Measurements from ENCODE around the gene TIMM44. TPM values are rescaled to one million over a fixed set of nuclear protein-coding genes. Genes with fewer than 3 reads are reported as not detected.

The TIMM44 gene
- total RNA-seq, 4 donors from 2014 or later, result 61.6 to 111 (median 98.5) TPM

DNA sequence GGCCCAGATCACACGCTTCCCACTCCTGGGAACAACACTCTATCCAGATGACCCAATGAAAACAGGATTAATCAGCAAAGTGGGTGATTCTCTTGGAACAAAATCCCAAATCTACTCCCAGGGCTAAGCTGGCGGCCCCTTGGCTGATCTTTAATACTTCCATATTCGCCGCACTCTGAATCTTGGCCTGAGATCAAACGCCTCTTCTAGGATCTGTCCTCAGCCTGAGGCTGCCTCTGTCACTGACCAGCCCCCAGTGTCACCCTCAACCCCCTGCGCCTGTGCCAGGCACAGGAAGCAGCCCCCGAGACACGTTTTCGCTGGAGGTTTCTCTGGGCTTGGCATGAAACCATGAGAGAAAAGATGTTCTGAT lies 15.1 kb downstream of the TIMM44 start:
- Histone ChIP-seq H3K9me3 (no peaks in the 10 kb centered on the region), H3K4me3 (peak overlapping the region; percentile 1 to 36 (median 24)), H3K27ac (replicated peaks in 1 of 4) (peak overlapping the region; percentile 91 to 96 (median 94)), H3K27me3 (no peaks in the 10 kb centered on the region), H3K36me3 (peaks cover 20 to 38% (median 32%) of the 10 kb centered on the region in 4 donors), H3K4me1 (peaks cover 46 to 97% (median 90%) of the 10 kb centered on the region in 4 donors)
- TF ChIP-seq POLR2A (IDR thresholded peaks at IDR 0.05; ENCODE audit: low read depth) (no peak), EP300 (IDR thresholded peaks at IDR 0.05) (no peak), POLR2AphosphoS5 (IDR thresholded peaks at IDR 0.05) (no peak)
- TF ChIP-seq, protein P1, sequence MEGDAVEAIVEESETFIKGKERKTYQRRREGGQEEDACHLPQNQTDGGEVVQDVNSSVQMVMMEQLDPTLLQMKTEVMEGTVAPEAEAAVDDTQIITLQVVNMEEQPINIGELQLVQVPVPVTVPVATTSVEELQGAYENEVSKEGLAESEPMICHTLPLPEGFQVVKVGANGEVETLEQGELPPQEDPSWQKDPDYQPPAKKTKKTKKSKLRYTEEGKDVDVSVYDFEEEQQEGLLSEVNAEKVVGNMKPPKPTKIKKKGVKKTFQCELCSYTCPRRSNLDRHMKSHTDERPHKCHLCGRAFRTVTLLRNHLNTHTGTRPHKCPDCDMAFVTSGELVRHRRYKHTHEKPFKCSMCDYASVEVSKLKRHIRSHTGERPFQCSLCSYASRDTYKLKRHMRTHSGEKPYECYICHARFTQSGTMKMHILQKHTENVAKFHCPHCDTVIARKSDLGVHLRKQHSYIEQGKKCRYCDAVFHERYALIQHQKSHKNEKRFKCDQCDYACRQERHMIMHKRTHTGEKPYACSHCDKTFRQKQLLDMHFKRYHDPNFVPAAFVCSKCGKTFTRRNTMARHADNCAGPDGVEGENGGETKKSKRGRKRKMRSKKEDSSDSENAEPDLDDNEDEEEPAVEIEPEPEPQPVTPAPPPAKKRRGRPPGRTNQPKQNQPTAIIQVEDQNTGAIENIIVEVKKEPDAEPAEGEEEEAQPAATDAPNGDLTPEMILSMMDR (IDR thresholded peaks at IDR 0.05), result no peak
- no peak for DNase-seq (ENCODE audit: extremely low spot score)
- intact Hi-C loops (cut with DNase I), result no loop called here
- WGBS, result 50% methylated on average over 9 of the region's 9 CpGs

DNA sequence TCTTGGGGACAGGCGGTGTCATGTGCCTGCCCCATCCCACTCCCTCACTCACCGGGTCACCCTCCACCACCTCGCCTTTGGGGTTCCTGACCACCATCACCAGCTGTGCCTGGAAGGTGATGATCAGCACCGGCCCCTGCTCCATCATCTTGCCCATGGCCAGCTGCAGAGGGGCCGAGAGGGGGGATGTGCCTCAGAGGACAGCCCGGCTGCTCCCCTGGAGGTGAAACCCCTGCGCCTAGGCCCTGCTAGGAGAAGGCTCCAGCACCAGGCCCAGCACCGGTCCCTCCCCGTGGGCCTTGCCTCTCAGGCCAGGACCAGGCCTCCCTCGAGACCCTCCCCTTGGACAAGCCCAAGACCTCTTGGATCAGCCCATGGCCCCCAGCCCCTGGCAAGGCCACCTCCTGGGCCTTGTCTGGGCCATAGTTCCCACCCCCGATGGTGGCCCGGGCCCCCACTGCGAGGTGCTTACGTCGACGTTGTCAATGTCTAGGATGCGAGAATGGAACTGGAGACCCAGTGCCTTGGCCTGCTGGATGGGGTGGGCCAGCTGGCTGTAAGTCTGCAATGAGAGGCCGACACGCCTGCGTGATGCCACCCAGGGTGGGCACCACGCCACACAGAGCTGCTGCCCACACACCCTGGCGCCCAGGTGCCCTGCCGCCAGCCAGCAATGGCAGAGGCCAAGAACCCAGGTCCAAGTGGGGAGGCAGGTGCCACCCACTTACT lies 15.7 kb downstream of the TIMM44 start:
- Histone ChIP-seq H3K36me3 (peaks cover 15 to 38% (median 30%) of the 10 kb centered on the region in 4 donors), H3K4me3 (peak overlapping the region in 2 of 4 donors; percentile 18 to 30), H3K9me3 (no peaks in the 10 kb centered on the region), H3K27ac (replicated peaks in 1 of 4) (peak overlapping the region; percentile 91 to 96 (median 94)), H3K27me3 (no peaks in the 10 kb centered on the region), H3K4me1 (peaks cover 46 to 100% (median 94%) of the 10 kb centered on the region in 4 donors)
- DNase-seq (ENCODE audit: extremely low spot score), result no peak
- TF ChIP-seq POLR2A (IDR thresholded peaks at IDR 0.05; ENCODE audit: low read depth), result no peak
- TF ChIP-seq, protein P1 (IDR thresholded peaks at IDR 0.05), result no peak
- TF ChIP-seq EP300 (IDR thresholded peaks at IDR 0.05), result no peak
- no peak for TF ChIP-seq POLR2AphosphoS5 (IDR thresholded peaks at IDR 0.05)
- WGBS, result 77% methylated on average over 14 of the region's 23 CpGs
- intact Hi-C loops (cut with DNase I), result no loop called here

DNA sequence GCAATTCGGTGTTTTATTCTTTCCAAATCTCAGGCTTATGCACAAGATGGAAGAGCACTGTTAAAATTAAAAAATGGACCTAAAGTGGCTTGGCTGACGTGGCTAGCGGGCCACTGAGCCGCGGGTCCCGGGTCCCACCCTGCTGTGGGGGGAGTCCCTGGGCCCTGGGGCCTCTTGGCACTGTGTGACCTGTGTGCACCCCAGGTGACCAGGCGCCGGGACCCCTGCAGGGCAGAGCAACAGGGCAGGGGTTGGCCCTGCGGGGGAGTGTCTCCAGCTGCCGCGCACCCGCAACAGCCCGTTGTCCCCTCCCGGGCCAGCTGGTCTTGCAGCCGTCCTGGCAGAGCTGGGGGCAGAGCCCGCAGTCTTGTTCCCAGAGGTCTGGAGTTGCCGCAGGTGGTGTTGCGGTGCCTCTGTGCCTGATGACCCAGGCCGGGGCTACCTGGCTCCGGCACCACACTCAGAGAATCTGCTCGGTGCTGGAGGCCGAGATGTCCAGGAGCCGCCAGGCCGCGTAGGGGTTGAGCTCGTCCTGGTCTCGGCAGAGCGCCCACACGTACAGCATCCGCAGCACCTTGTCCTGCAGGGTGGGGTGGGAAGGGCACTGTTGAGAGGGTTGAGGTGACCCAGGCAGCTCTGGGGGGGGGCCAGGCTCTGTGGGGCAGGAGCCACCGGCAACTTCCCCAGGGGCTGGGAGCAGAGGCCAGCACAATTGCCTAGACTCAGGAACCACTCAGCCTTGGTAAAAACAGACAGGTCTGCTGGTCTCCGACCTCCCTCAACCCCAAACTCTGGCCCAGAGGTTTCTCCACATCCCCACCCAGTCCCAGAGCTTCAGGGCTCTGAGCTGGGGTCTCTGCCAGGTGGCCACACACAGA lies 16.5 kb downstream of the TIMM44 start:
- Histone ChIP-seq H3K9me3 (no peaks in the 10 kb centered on the region), H3K27me3 (no peaks in the 10 kb centered on the region), H3K27ac (replicated peaks in 1 of 4) (peak overlapping the region; percentile 91 to 96 (median 94)), H3K4me3 (peak overlapping the region; percentile 68 to 81 (median 71)), H3K4me1 (peaks cover 52 to 100% (median 96%) of the 10 kb centered on the region in 4 donors), H3K36me3 (peaks cover 15 to 38% (median 30%) of the 10 kb centered on the region in 4 donors)
- DNase-seq (ENCODE audit: extremely low spot score), result no peak
- WGBS, result 46% methylated on average over 10 of the region's 32 CpGs
- TF ChIP-seq EP300 (IDR thresholded peaks at IDR 0.05) (no peak), POLR2AphosphoS5 (IDR thresholded peaks at IDR 0.05) (no peak), POLR2A (IDR thresholded peaks at IDR 0.05; ENCODE audit: low read depth) (no peak)
- TF ChIP-seq, protein P1 (IDR thresholded peaks at IDR 0.05), result no peak
- intact Hi-C loops (cut with DNase I), result no loop called here

DNA sequence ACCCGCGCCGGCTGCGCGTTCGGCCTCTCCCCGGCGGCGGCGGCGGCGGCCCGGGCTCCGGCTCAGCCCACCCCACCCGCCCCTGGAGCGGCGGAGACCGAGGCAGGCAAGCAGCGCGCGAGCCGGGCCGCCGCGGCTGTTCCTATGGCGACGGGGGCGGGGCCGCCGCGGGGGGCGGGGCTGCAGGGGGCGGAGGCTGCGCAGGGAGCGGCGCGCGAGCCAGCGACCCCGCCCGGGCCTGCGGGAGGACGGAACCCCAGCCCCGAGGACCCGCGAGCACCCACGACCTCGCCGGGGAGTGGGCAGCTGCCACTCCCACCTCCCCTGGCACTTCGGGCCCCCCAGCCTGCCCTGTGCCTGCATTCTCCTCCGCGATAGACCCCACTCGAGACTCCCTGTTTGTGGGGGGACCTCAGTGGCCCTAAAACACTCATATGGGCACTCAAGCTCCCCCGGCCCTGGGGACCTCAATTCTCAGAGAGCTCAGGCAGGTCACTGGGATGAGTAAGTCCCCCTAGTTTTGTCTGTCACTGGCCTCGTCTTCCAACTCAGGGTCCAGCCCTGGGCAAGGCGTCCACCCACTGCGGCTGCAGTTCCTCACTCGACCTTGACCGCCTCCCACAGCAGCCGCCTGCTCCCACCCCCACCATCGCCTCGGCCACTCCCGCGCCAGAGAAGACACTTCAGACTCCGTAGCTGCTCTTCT lies 17.3 kb downstream of the TIMM44 start, which contains the start of gene CTXN1:
Gene CTXN1 (minus strand): TSS at position 115 of the 706 bp plus-strand sequence. CDS start 597 bp downstream, outside the sequence.
- Histone ChIP-seq H3K36me3 (peaks cover 9 to 36% (median 26%) of the 10 kb centered on the region in 4 donors), H3K27ac (replicated peaks in 1 of 4) (peak within 1 kb of the TSS; percentile 91 to 96 (median 94)), H3K27me3 (no peaks in the 10 kb centered on the region), H3K4me1 (peaks cover 59 to 100% (median 96%) of the 10 kb centered on the region in 4 donors), H3K9me3 (no peaks in the 10 kb centered on the region), H3K4me3 (peak within 1 kb of the TSS; percentile 68 to 81 (median 71))
- DNase-seq (ENCODE audit: extremely low spot score), result no peak
- intact Hi-C loops (cut with DNase I), result no loop called here
- 29% methylated on average over 15 of the region's 65 CpGs for WGBS
- TF ChIP-seq, protein P1 (IDR thresholded peaks at IDR 0.05), result peak in 2 of 3 experiments; percentile 17 to 47
- TF ChIP-seq POLR2A (IDR thresholded peaks at IDR 0.05; ENCODE audit: low read depth) (no peak), EP300 (IDR thresholded peaks at IDR 0.05) (no peak), POLR2AphosphoS5 (IDR thresholded peaks at IDR 0.05) (peak; percentile 38 to 75)

Data from esophagus muscularis mucosa (tissue), 4 donors.